ENCODE results near the gene GAS2L3. TPM values are rescaled to one million over a fixed set of nuclear protein-coding genes. Genes with fewer than 3 reads are reported as not detected.

GAS2L3 gene
- total and polyA plus RNA-seq, 2 of the 8 experiments (the other 6 are each of a cell fraction or from before 2014, with no cell fraction given), result 2.1 to 19.3 TPM

DNA sequence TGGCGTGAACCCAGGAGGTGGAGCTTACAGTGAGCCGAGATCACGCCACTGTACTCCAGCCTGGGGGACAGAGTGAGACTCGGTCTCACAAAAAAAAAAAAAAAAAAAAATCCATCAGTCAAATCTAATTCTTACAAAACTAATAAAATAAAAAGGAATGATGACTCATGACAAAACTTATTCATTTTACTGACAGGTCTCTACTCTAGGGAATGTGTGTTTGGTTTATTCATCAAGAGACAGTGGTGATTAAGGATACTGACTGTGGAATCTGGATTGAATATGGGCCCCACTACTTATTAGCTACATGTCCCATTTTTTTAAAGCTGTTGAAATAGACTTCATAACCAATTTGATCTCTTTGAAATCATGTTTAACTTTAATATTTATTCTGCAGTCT lies 29.3 kb upstream of the GAS2L3 start:
- Histone ChIP-seq H3K23me2 (ENCODE audit: low read depth, low read length) (no peaks in the 10 kb centered on the region; the same call in 1 of the 2 replicates), H3K9ac (replicated peaks in 1 of 4; ENCODE audit: extremely low read depth in 1 of 4, low read depth in 3 of 4, low read length in 3 of 4) (no peak overlapping the region), H3K23ac (ENCODE audit: insufficient read length) (no peak overlapping the region), H3K4me1 (replicated peaks in 1 of 4; ENCODE audit: control insufficient read depth in 3 of 4, insufficient read depth in 4 of 4, low read length in 3 of 4) (no peaks in the 10 kb centered on the region), H3K79me2 (ENCODE audit: control insufficient read depth in 1 of 2, insufficient read depth in 2 of 2, low read length in 2 of 2) (no peaks in the 10 kb centered on the region), H4K8ac (ENCODE audit: extremely low read depth, insufficient read depth, low read length) (no peak overlapping the region), H3K27me3 (replicated peaks in 1 of 4; ENCODE audit: control insufficient read depth in 3 of 4, extremely low read depth in 1 of 4, insufficient read depth in 3 of 4, low read length in 3 of 4) (no peaks in the 10 kb centered on the region), H4K91ac (replicated peaks; ENCODE audit: insufficient read length, low read length) (no peak overlapping the region), H3K18ac (ENCODE audit: extremely low read depth, low read length) (no peak overlapping the region), H3K9me3 (ENCODE audit: insufficient read depth in 2 of 2, low read depth in 1 of 2, low read length in 1 of 2) (no peaks in the 10 kb centered on the region), H2BK5ac (ENCODE audit: low read depth, low read length) (no peak overlapping the region), H3K56ac (replicated peaks; ENCODE audit: insufficient read length, low read depth, low read length) (no peak overlapping the region), H3K4ac (replicated peaks; ENCODE audit: insufficient read length, low read depth, low read length) (no peak overlapping the region), H2BK120ac (replicated peaks; ENCODE audit: low read depth, low read length) (no peak overlapping the region), H4K5ac (ENCODE audit: insufficient read length, low read depth, low read length) (no peak overlapping the region), H4K20me1 (replicated peaks in 1 of 2; ENCODE audit: control insufficient read depth in 1 of 2, insufficient read depth in 2 of 2, low read length in 2 of 2) (no peaks in the 10 kb centered on the region), H3K4me3 (ENCODE audit: extremely low read depth in 1 of 4, insufficient read depth in 2 of 4, low read depth in 3 of 4, low read length in 4 of 4) (no peak overlapping the region), H3K79me1 (ENCODE audit: low read depth, low read length) (no peaks in the 10 kb centered on the region), H2AFZ (ENCODE audit: low read length) (no peak overlapping the region), H3K27ac (ENCODE audit: low read depth, low read length) (no peak overlapping the region), H3K36me3 (ENCODE audit: control insufficient read depth in 2 of 4, insufficient read depth in 4 of 4, low read length in 3 of 4) (no peaks in the 10 kb centered on the region), H2BK15ac (ENCODE audit: low read length) (no peak overlapping the region), H2AK5ac (ENCODE audit: low read depth, low read length) (no peak overlapping the region), H2BK20ac (ENCODE audit: low read length) (no peak overlapping the region), H3K14ac (ENCODE audit: insufficient read length) (no peak overlapping the region), H3K4me2 (ENCODE audit: insufficient read depth in 1 of 2, low read depth in 2 of 2, low read length in 2 of 2) (no peak overlapping the region), H2BK12ac (ENCODE audit: low read depth, low read length) (no peak overlapping the region)
- TF ChIP-seq YY1 (IDR thresholded peaks at IDR 0.05; ENCODE audit: low read depth, low read length) (no peak), CREB1 (IDR thresholded peaks at IDR 0.05) (no peak), SP2 (IDR thresholded peaks at IDR 0.05; ENCODE audit: low read length) (no peak), RBBP5 (IDR thresholded peaks at IDR 0.05; ENCODE audit: borderline replicate concordance, low read depth, low read length) (no peak), POLR2AphosphoS5 (IDR thresholded peaks at IDR 0.05; ENCODE audit: low read depth, low read length) (no peak), SP1 (IDR thresholded peaks at IDR 0.05; ENCODE audit: low read depth, low read length) (no peak), KDM5A (IDR thresholded peaks at IDR 0.05; ENCODE audit: low read length) (no peak), SIX5 (IDR thresholded peaks at IDR 0.05; ENCODE audit: low read depth, low read length) (no peak), TAF1 (IDR thresholded peaks at IDR 0.05; ENCODE audit: low read depth, low read length) (no peak)
- TF ChIP-seq, protein P1, sequence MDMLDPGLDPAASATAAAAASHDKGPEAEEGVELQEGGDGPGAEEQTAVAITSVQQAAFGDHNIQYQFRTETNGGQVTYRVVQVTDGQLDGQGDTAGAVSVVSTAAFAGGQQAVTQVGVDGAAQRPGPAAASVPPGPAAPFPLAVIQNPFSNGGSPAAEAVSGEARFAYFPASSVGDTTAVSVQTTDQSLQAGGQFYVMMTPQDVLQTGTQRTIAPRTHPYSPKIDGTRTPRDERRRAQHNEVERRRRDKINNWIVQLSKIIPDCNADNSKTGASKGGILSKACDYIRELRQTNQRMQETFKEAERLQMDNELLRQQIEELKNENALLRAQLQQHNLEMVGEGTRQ (IDR thresholded peaks at IDR 0.05; ENCODE audit: low read length), result no peak
- TF ChIP-seq, protein P2, sequence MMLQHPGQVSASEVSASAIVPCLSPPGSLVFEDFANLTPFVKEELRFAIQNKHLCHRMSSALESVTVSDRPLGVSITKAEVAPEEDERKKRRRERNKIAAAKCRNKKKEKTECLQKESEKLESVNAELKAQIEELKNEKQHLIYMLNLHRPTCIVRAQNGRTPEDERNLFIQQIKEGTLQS (IDR thresholded peaks at IDR 0.05; ENCODE audit: insufficient read depth, low read depth, low read length), result no peak
- ChIA-PET POLR2A (ENCODE audit: partially characterized antibody) (no interaction called here), CTCF (ENCODE audit: partially characterized antibody) (interaction anchor here (1.0 to 7.6 kb wide), 7 partner anchors 10 to 208 kb away, joined by 3 to 48 read pairs (median 4); no protein-coding TSS in a partner anchor)
- DNase-seq (ENCODE audit: low read depth in 1 of 2, low spot score in 2 of 2) (no peak), FAIRE-seq (no peak)
- WGBS, 2 experiments (ENCODE audit: extremely low coverage in 1 of 2, insufficient coverage in 1 of 2, insufficient read length in 1 of 2, insufficient replicate concordance in 2 of 2, low coverage in 1 of 2, low lambda C conversion rate in 2 of 2, missing lambda C conversion rate in 1 of 2), result 94% methylated on average over 4 of the region's 4 CpGs; no CpG with 5 or more reads in 1 of the 2 experiments
